Stimulated activated CD8-positive, alpha-beta memory T cell treated with anti-CD3 and anti-CD28 coated beads, Interleukin-7, amount 100 ng/mL, for 24 hours (primary cell): ENCODE data around the gene MAP2K2.

Experiments used
- DNase-seq: peaks from one replicate; pipeline ENCODE4 v3.0.0-alpha.2; 2020; ENCODE audit warnings: low read depth

The MAP2K2 gene

DNA sequence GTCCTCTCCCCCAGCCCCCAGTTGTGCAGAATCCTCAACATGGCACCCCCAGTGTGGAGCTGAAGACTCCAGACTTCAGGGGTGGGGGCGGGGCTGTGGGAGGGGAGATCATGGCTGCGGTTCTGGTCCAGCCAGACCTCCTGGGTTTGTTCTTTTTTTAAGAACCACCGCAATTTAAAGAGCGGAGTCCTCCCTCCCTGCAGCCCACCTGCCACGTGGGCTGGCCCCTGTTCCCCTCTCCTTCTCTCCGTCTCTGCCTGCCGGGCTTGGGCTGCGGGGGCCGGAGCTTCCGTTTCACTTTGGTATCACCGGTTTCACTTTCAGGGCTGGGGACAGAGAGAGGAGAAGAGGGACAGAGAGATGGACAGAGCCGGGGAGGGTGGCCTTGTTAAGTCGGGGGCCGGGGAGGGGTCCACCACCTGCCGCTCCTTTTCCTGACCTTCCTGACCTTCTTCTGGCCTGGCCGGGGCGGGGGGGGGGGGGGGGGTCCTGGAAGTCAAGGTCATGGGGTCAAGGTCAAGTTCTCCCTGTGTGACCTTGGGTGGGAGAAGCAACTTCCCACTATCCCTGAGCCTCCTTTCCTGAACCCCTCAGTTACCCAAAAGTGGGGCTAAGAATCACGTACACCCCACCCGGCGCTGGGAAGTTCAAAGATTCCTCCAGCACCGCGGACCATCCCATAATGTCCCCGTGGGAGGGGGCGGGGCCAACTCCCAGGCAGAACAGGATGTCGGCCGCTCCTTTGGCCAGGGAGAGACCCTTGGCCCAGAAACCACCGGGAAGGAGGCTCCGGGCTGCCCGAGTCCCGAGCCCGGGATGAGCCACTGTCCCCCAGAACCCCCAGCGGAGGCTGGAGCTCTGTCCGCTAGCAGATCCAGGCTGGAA, 45.9 kb downstream of the MAP2K2 start:
- DNase-seq, result no peak

DNA sequence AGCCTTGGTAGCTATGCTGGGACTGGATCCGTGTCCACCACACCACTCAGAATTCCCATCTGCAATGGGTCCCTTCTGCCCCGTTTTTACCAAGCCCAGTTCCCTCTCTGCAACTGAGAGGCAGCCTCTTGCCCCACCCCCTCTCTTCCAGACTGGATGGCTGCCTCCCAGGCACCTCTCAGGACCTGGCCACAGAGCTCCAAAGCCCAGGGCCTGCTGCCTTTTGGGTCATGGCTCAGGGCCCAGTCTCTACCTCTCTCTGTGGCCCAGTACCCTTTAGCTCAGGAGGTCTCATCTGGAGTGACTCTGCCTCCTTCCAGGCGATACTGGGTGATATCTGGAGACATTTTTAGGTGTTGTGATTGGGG, 46.9 kb downstream of the MAP2K2 start:
- no peak for DNase-seq

DNA sequence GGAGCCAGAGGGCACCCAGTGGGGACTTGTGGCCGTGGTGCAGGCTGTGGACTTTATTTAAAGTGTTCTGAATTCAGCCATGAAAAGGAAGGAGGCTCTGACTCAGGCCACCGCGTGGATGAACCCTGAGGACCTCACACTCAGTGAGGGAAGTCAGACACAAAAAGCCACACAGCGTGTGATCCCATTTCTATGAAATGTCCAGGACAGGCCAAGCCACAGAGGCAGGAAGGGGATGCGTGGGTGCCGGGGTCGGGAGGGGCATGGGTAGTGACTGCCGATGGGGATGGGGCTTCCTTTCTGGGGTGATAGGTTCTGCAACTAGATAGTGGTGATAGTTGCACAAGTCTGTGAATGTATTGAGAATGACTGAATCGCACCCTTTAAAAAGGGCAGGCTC, 48.5 kb downstream of the MAP2K2 start:
- DNase-seq, result no peak

DNA sequence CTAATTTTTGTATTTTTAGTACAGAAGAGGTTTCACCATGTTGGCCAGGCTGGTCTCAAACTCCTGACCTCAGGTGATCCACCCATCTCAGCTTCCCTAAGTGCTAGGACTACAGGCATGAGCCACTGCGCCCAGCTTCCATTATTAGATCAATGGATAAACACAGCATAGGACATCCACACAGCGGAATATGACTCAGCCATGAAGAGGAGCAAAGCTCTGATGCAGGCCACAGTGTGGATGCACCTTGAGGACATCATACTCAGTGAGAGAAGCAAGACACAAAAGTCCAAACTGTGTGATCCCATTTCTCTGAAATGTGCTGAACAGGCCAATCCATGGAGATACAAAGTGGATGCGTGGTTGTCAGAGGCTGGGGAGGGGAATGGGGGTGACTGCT, 52.3 kb downstream of the MAP2K2 start:
- no peak for DNase-seq

DNA sequence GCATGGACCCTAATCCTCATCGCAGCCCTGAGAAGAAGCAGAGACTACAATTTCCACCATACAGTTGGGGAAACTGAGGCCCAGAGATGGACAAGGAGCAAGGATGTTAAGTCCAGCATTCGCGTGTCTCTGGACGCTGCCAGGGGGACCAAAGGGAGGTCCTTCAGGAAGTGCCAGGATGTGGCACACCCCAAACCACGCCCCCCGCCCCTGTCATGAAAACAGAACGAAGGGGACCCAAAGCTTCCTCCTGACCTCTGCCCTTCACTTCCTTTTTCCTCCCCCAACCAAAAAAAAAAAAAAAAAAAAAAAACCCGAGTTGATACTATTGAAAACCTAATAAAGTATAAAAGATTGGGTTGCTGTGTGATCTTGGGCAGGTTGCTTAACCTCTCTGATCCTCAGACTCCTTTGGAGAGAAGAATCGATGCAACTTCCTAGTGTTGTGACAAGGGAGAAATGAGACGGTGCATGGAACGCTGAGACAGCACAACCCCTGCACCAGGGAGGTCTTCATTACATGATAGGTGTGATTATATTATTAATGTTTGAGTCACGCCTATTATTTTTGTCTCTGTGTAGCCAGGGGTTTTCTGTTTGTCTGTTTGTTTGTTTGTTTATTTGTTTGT, 54.5 kb downstream of the MAP2K2 start:
- DNase-seq, result no peak

DNA sequence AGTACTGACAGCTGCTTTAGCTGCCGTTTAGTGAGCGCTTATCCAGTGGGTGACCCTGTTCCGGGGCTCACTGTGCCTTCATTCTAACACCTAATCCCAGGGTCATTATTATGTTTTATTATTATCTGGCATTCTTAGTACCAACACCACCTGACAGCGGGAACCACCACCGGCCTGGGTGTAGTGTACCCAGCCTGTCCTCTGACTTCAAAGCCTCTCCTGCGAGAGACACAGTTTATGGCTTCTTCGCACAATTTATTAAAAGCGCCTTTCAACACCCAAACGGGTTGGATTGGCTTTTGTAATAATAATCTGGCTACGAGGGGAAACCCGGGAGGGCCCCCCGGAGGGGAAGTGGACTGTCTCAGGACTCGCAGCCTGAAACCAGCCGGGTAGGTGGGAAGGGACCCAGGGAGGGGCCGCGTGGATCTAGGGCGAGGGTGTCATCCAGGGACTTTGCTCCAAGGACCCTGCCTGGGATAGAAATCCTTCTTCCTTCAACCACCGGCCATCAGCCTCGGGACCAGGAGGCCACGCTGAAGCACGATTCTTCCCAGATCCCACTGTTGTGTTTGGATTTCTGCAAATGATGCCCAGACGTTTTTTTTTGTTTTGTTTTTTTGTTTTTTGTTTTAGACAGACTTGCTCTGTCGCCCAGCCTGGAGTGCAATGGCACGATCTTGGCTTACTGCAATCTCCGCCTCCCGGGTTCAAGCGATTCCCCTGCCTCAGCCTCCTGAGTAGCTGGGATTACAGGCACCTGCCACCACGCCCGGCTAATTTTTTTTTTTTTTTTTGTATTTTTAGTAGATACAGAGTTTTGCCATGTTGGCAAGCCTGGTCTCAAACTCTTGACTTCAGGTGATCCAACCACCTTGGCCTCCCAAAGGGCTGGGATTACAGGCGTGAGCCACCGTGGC, 55.6 kb downstream of the MAP2K2 start:
- DNase-seq, result no peak

DNA sequence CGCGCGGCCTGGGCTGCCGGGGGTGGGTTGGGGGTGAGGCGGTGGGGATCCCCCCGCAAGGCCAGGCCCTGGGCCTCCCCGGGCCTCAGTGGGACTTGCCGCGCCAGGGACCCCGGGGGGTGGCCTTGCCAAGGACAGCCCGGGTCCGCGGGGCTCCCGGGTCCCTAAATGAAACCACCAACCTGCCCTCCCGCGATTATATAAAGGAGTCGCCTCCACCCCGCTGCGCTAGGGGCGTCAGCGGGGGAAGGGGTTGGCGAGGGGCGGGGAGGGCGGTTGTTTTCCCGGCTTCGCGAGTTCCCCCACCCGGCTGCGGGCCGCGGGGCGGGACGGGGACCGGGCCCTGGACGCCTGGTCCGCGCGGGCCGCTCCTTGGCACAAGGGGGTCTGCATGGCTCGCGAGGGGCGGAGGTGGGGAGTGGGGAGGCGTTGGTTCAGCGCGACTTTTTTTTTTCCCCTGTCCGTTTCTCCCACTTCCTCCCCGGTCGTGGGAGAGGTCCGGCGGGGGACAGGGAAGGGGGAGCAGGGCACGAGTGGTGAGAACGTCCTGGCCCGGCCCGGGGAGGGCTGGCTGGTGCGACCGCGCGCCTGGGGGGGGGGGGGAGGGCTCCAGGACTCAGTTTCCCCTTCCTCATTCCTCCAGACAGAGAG, 56.4 kb downstream of the MAP2K2 start:
- no peak for DNase-seq

DNA sequence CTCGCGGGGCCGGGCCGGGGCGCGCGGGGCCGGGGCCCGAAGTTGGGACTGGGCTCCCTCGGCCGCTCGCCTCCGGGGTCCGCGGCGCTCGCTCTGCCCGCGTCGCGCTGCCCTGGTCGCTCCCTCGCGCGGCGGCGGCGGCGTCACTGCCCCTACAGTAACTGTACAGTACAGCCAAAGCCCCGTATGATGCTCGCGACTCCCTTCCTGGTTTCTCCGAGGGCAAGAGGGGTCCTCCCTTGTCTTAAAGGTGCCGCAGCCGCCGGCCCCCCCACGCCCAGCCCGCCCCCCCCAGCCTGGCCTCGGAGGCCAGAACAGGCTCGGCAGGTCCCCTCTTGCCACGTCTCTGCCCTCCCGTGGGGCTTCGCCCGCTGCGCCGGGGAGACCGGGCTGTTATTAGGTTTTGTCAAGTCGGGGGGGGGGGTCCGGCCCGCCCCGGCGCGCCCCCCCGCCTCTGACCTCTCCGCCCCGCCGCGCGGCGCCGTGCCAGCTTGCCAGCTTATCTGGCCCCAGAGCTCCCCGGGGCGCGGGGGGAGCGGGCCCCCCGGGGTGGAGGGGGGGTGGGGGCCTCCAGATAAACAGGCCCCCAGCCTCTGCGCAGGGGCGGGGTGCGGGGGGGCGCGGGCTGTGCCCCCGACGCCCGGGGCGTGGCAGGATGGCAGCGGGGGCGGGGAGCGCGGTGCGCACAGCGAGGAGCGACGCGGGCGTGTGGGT, 57.1 kb downstream of the MAP2K2 start, which contains the start of gene ZBTB7A:
TSS of gene ZBTB7A (minus strand) at position 218 of the 714 bp plus-strand sequence. CDS start 11,667 bp downstream, outside the sequence.
- DNase-seq, result no peak

DNA sequence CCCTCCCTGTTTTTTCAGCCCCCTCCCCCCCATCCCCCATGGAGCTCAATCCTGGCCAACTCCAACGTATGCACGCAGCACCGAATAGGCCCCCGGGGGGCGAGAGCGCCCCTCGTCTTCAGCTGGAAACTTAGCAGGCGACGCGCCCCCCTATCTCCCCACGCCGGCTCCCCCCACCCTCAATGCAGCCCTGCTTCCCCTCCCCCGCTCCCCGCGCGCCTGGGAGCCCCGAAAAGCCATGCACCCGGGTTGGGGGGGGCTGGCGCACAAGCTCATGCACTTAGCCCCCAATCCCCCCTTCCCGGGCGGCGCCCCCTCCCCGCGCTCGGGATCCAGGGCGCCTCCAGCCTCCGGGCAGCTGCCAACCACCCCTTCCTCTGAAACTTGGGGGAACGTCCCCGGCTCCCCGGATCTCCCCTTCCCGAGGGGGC, 57.7 kb downstream of the MAP2K2 start:
- no peak for DNase-seq

DNA sequence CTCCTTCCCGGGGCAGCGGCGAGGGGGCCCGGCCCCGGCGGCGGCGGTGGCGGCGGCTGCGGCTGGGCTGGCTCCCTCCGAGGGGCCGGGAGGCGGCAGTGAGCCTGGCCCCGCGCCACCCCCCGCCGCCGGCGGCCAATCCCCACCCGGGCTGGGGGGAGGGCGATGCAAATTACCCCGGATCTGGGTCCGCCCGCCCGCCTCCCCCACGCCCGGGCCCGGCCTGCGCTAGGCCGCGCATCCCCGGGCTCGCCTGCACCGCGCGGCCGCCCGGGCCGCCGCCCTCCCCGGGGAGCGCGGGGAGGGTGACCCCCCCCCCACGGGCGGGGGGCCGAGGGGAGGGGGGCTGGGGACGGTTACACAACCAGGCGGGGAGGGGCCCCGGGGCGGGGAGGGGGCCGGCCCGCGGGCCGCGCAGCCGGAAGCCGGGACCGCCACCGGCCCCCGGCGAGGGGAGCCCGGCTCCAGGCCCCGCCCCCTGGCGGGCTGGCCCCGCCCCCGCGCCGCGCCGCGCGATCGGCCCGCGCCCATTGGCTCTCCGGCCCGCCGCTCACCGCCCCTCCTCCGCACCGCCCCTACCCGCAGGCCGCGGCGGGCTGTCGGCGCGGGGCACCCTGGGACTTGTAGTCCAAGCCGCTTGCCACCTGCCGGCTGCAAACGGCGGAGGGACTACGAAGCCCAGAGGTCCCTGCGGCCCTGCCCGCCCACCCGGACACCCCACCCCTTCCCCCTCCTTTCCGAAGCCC, 58.3 kb downstream of the MAP2K2 start:
- DNase-seq, result peak; percentile 86

DNA sequence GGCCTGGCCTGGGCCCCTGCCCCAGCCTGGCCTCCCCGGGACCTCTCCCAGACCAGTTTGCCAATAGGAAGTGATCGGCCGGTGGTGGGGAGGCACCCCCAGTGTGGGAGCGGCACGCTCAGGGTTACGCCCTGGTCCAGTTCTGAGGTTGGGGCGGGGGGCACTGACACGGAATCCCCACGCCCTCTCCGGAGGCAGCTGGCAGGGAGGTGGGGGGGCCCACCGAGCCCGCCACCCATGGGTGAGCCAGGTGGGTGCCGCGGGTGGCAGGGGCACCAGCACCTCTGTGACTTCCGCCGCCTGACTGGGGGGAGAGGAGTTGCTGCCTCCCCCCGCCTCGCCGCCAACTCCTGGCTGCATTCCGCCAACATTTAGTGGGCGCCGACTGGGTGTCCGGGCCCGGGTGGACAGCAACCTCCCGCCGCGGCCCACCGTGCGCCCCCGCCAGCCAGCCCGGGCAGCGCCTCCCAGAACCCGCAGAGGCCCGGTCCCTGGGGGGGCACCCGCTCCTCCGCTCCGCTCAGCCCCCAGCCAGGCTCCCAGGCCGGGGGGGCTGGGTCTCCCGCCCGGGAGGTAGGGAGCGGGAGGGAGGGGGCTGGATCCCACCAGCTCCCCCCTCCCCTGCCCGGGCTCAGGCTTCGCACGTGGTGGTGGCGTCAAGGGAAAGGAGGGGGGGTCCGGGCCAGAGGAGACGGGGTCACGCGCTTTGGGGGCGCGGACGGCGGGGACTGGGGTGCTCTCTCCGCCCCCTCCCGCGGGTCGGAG, 59.2 kb downstream of the MAP2K2 start:
- DNase-seq, result no peak

DNA sequence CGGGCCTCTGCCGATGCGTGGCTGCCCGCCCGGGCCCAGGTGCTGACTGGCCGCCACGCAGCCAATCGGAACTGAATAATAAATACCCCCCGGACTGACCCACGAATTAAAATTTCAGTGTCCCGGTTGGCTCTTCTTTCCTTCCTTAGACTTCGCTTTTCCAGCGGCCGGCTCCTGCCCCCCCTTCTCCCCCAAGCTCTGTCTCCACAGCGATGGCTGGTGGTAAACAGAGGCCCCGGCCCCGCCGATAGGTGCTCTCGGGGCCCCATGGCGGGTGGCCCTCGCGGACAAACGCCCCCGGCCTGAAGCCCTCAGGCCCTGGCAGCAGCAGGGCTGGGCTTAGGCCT, 59.8 kb downstream of the MAP2K2 start:
- DNase-seq, result no peak

DNA sequence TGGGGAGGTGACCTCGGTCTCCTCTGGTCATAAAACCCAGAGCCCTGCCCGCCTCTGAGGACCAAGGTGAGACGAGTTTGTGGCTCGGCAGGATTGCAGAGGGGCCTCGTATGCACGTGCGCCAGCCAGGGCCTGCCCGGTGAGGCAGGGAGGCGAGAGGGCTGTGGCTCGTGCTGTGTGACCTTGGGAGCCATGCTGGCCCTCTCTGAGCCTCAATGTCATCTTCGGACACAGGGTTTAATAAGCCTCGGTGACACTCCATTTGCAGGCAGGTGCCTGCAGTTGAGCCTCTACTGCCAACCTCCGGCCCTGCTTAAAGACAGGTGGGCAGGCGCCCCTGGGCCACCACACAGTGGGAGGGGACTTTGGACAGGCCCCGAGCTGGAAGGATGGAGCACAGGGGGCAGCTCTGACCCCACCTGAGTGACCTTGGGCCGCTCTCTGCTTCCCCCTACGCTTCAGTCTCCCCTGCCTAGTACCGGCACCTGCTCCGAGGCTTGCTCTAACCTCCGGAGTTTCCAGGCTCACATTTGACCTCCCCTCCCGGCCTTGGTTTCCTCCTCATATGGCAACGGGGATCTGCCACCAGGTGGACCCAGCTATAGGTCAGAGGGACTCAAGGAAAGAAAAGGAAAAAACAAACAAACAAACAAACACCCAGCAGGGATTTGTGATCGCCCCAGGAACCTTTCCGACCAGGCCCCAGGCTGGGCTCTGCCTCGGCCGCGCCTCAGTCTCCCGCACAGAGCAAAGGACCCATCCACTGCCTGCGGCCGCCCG, 60.4 kb downstream of the MAP2K2 start:
- no peak for DNase-seq

DNA sequence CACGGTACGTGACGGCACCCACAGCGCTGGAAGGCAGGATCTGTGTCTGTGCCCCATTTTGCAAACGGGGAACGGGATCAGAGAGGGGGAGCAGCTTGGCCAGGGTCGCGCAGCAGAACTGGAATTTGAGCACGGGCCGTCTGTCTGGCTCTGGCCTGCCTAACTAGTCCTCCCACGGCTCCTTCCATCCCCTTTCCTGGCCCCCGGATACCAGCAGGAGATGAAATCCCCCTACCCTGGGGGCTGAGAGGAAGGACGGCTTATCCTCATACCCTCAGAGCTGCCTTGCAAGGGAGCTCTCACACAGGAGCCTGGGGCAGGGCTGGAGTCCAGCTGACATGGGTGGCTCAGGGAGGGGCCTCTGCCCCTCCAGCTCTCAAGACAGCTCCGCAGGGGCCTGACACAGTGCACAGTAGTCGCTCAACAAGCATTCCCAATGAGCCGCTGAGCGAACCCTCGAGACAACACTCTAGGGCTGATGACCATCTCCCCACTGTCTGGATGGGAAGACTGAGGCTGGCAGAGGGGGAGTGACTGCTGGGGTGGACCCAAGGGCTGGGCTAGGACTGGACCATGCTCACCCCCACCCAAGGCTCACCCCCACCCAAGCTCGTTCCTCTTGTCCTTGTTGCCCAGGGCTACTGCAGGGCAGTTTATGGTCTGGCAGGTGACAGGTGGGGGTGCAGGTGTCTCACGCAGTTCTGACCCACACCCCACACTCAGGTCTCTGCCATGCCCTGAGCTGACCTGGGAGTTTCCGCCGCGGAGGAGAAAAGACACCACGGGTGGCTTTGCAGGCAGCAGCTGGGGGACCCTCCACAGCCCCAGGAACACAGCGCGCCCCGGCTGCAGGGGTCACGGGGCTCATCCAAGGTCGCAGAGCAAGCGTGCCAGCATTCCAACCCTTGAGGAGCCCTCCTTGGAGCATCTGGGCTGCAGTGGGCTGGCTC, 61.2 kb downstream of the MAP2K2 start:
- DNase-seq, result no peak

DNA sequence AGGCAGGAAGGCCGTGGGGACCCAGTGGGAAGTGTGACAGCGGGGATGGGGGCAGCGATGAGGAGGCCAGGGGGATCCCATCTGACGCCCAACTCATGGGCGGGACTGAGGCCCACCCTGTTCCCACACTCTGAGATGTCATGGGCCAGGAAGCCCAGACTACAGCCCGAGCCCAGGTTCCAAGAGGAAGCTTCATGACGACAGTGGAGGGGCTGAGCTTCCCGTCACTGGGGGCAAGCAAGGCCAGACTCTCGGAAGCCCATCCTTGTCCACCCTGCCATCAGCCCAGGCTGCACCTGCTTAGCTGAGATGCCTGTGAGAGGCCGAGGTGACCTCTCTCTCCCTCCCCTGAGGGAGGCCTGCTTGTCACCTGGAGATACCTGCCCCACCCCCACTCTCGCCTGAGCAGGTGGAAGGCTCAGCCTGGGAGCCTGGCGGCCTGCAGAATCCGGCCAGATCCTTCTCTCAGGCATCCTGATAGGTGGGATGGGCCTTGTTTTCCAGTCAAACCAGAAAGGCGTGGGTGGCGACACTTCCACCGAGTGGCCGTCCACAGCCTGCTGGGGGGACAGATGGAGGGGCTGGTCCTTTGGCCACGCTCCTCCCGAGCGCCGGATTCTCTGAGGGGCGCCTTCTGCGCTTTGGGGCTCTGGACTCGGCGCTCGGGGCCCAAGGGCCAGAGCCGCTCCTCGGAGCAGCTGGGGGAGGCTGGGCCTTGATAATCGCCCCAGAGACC, 62.1 kb downstream of the MAP2K2 start:
- DNase-seq, result no peak

DNA sequence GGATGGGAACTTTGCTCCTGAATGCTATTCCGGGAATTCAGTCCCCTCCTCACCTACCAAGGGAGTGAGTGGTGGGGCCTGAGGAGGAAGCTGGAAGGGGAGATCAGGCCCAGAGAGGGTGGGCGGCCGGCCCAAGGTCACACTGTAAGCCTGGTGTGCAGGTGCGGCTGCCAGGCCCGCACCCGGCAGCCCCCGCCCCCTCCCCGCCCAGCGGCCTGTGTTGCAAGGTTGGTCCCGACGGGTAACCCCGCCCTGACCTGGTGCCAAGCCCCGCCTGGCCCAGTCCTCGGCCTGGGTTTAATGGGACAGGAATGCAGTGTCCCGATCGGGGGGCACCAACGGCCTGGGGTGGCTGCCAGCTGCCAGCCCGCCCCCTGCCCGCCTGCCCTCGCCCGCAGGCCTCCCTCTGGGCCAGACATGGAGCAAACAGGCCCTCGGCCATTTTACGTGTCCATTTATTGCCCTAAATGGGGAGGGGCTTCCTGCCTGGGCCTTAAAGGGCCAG, 62.7 kb downstream of the MAP2K2 start:
- DNase-seq, result no peak

DNA sequence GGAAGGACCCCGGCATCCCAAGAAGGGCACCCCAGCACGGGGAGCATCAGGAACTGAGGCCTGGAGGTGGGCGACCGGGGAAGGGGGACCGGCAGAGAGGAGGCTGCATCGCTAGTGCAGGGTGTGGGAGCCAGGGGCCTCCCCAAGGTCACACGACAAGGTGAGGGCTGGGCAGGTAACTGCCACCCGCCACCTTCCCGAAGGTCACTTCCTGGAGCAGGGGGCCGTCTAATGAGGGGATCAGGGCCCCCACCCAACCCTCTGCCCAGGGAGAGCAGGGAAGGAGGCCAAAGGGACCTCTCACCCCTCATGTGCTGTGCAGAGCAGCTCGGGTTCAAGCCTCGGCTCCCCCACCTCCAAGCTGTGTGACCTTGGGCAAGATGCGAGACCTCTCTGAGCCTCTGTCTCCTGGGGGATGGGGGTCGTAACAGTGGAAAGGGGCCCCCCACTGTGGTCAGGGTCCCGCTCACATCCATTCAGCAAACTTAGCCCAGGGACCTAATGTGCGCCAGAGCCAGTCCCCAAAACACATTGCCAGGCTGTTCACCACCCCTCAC, 63.2 kb downstream of the MAP2K2 start:
- no peak for DNase-seq
